A673 (cell line): Measurements from ENCODE around the gene HECW1. TPM values are rescaled to one million over a fixed set of nuclear protein-coding genes. Genes with fewer than 3 reads are reported as not detected.

Source experiments
- BruUV-seq: library from RNA; stranded (reverse); fragments of 400-500 nt; replicated peaks from 2 replicates; lab custom pipeline; 2021; lab: Mats Ljungman, UMichigan
- CTCF ChIA-PET: fragments of 300-600 bp; sonication (Branson Sonifier 250); formaldehyde crosslinking; loops from one replicate; lab custom pipeline; 2022; ENCODE audit warnings: antibody characterized with exemption; lab: Charles Lee
- POLR2A ChIA-PET: fragments of 300-600 bp; sonication (Branson Sonifier 250); formaldehyde crosslinking; loops from one replicate; lab custom pipeline; 2022; ENCODE audit warnings: antibody characterized with exemption; ENCODE audit not compliant: low non-redundant PET; lab: Charles Lee
- DNase-seq: peaks from one replicate; pipeline ENCODE4 v3.0.0-alpha.2; 2015; ENCODE audit warnings: low spot score
- H3K27ac ChIP-seq: fragments of 200-600 bp; sonication (generic); 2 replicates; pipeline ENCODE4 v1.5.1; 2016; ENCODE audit warnings: mixed run types, low read depth, mild to moderate bottlenecking, mixed read lengths, antibody characterized with exemption, low read length; ENCODE audit not compliant: poor library complexity, severe bottlenecking
- H3K27me3 ChIP-seq: fragments of 200-600 bp; sonication (generic); replicated peaks from 2 replicates; pipeline ENCODE4 v1.6.1; 2017; ENCODE audit warnings: mixed run types, low read depth, mild to moderate bottlenecking, mixed read lengths, antibody characterized with exemption, low read length; ENCODE audit not compliant: insufficient read depth, poor library complexity
- H3K36me3 ChIP-seq: fragments of 200-600 bp; sonication (generic); 2 replicates; pipeline ENCODE4 v1.6.1; 2016; ENCODE audit warnings: mixed run types, mild to moderate bottlenecking, mixed read lengths, antibody characterized with exemption, low read length; ENCODE audit not compliant: insufficient read depth, poor library complexity, severe bottlenecking
- H3K4me1 ChIP-seq: fragments of 200-600 bp; sonication (generic); 2 replicates; pipeline ENCODE4 v1.6.1; 2017; ENCODE audit warnings: mixed run types, mild to moderate bottlenecking, mixed read lengths, antibody characterized with exemption, low read length; ENCODE audit not compliant: insufficient read depth, poor library complexity, severe bottlenecking
- H3K4me3 ChIP-seq: fragments of 200-600 bp; sonication (generic); 2 replicates; pipeline ENCODE4 v1.5.1; 2016; ENCODE audit warnings: low read depth, mixed run types, mild to moderate bottlenecking, mixed read lengths, low read length; ENCODE audit not compliant: poor library complexity, severe bottlenecking
- H3K9me3 ChIP-seq: fragments of 200-600 bp; sonication (generic); 2 replicates; pipeline ENCODE4 v1.6.1; 2016; ENCODE audit warnings: mixed run types, low read depth, mild to moderate bottlenecking, mixed read lengths, antibody characterized with exemption, low read length; ENCODE audit not compliant: poor library complexity, severe bottlenecking
- CTCF ChIP-seq: fragments of 300-800, 200-600 bp; sonication (generic); conservative IDR thresholded peaks from 2 replicates; pipeline ENCODE4 v1.5.1; 2017; ENCODE audit warnings: low read depth, mild to moderate bottlenecking, antibody characterized with exemption, low read length, moderate library complexity, mixed read lengths
- EZH2 ChIP-seq: fragments of 200-600 bp; sonication (generic); IDR thresholded peaks from 2 replicates; pipeline ENCODE4 v1.6.1; 2017; ENCODE audit warnings: borderline replicate concordance, low read depth, mild to moderate bottlenecking, mixed read lengths, antibody characterized with exemption, low read length; ENCODE audit not compliant: poor library complexity, severe bottlenecking
- intact Hi-C: fragments of 100-400 bp; cut with micrococcal nuclease; formaldehyde crosslinking; loops from one replicate; pipeline ENCODE4 v1.10.0; 2022; ENCODE audit not compliant: unreplicated experiment
- total RNA-seq: library from RNA; stranded (reverse); gene quantifications from 2 replicates; pipeline ENCODE4 v1.2.3, GENCODE V29; 2021

HECW1 gene
- total RNA-seq, 1 experiment from 2014 or later: 0.39 TPM

- no peak overlapping the region for H3K27ac ChIP-seq
- no peaks in the 10 kb centered on the region for H3K4me1 ChIP-seq
- ChIA-PET CTCF (no interaction called here), POLR2A (no interaction called here)
- BruUV-seq: no TSS peak
- H3K9me3 ChIP-seq: no peaks in the 10 kb centered on the region
- no peak for TF ChIP-seq EZH2
- TF ChIP-seq CTCF: no peak
- H3K27me3 ChIP-seq: no peaks in the 10 kb centered on the region
- H3K36me3 ChIP-seq: no peaks in the 10 kb centered on the region
- no peak overlapping the region for H3K4me3 ChIP-seq
- no peak for DNase-seq
- intact Hi-C loops: no loop called here
Measured at GRCh38 chr7:43265139-43265538, 152.7 kb downstream of the HECW1 start.

- H3K27ac ChIP-seq: no peak overlapping the region
- CTCF ChIA-PET: interaction anchor here (1.0 kb wide), 1 partner anchor 13 kb away, joined by 3 read pairs; no protein-coding TSS in a partner anchor
- intact Hi-C loops: no loop called here
Measured at GRCh38 chr7:43273939-43274719, 161.7 kb downstream of the HECW1 start.

GRCh38 chr7:43274752-43275151, 162.3 kb downstream of the HECW1 start:
- no peaks in the 10 kb centered on the region for H3K27me3 ChIP-seq
- intact Hi-C loops: no loop called here
- no peak overlapping the region for H3K27ac ChIP-seq
- BruUV-seq: no TSS peak
- CTCF ChIA-PET: interaction anchor here (1.0 kb wide), 1 partner anchor 13 kb away, joined by 3 read pairs; no protein-coding TSS in a partner anchor
- no peaks in the 10 kb centered on the region for H3K9me3 ChIP-seq
- POLR2A ChIA-PET: no interaction called here
- H3K4me1 ChIP-seq: no peaks in the 10 kb centered on the region
- TF ChIP-seq CTCF (no peak), EZH2 (no peak)
- H3K36me3 ChIP-seq: no peaks in the 10 kb centered on the region
- no peak overlapping the region for H3K4me3 ChIP-seq
- DNase-seq: no peak

More at GRCh38 chr7:43273939-43274719, 161.7 kb downstream of the HECW1 start:
- no peak for DNase-seq
- Histone ChIP-seq H3K4me1 (no peaks in the 10 kb centered on the region), H3K9me3 (no peaks in the 10 kb centered on the region), H3K36me3 (no peaks in the 10 kb centered on the region), H3K27me3 (no peaks in the 10 kb centered on the region), H3K4me3 (no peak overlapping the region)
- BruUV-seq: no TSS peak
- POLR2A ChIA-PET: no interaction called here
- TF ChIP-seq CTCF: no peak
- TF ChIP-seq EZH2: no peak
